Measurements from ENCODE around the gene HLA-DQB1.

DNA sequence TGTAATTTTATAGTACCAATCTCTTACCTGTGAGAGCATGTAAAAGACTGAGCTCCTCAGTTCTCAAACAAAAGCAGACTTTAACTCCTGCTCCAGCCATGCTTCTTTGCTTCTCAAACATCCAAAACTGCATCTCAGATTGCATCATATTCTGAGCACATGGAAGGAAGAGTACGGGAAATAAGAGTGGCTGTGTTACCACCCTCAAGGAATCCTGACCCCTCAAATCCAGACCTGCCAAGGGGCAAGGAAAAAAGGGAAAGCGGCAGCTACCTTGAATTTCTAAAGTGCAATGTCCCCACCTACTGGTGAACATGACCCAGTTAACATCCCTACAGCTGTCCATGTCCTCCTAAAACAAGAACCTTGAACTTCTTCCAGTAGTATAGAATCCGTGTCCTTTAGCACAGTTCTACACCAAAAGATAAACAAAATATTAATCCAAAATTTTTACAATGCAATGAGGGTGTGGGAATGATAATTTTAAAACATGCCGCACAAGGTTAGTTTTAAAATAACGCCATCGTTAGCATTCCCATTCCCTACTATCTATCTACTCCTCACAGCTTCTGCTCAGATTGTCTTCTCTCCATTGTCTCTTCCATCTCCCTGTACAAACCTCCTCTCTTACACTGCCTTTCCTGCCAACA lies 34.1 kb upstream of the HLA-DQB1 start:
- TF ChIP-seq ZNF274 (IDR thresholded peaks at IDR 0.05; ENCODE audit: low read depth, low read length) = no peak
- TF ChIP-seq YY1 (IDR thresholded peaks at IDR 0.05; ENCODE audit: insufficient read depth, insufficient read length) = no peak
- no peak for TF ChIP-seq SUZ12 (IDR thresholded peaks at IDR 0.05; ENCODE audit: extremely low read depth, insufficient read depth, insufficient read length)
